Brain microvascular endothelial cell (primary cell): ENCODE results near the gene AZU1.

Experiments used
- DNase-seq: peaks from one replicate; pipeline ENCODE4 v3.0.0-alpha.2; 2020
- H3K27ac ChIP-seq: fragments of 250-450 bp; sonication (Bioruptor Pico); 2 replicates; pipeline ENCODE4 v1.5.1; 2020; ENCODE audit warnings: mild to moderate bottlenecking, moderate library complexity
- H3K27me3 ChIP-seq: fragments of 250-450 bp; sonication (Bioruptor Pico); replicated peaks from 2 replicates; pipeline ENCODE4 v1.5.1; 2020; ENCODE audit warnings: mild to moderate bottlenecking
- H3K36me3 ChIP-seq: fragments of 250-450 bp; sonication (Bioruptor Pico); replicated peaks from 2 replicates; pipeline ENCODE4 v1.5.1; 2020; ENCODE audit warnings: mild to moderate bottlenecking
- H3K4me3 ChIP-seq: 2 replicates; pipeline ENCODE4 v1.5.1; 2011; ENCODE audit warnings: low read depth, mild to moderate bottlenecking, control low read depth, low read length, moderate library complexity
- in situ Hi-C: cut with HindIII; loops from 2 replicates; pipeline ENCODE4 v1.10.0; 2017; ENCODE audit warnings: low sequenced_read_pairs, low pct_ligation_motif_present
- TF ChIP-seq, protein P1 (sequence below): IDR thresholded peaks from 2 replicates; pipeline ENCODE4 v1.5.1; 2011; ENCODE audit warnings: low read depth, mild to moderate bottlenecking, moderate library complexity, low read length, control low read depth, inconsistent platforms; ENCODE audit errors: missing control alignments

The AZU1 gene

DNA sequence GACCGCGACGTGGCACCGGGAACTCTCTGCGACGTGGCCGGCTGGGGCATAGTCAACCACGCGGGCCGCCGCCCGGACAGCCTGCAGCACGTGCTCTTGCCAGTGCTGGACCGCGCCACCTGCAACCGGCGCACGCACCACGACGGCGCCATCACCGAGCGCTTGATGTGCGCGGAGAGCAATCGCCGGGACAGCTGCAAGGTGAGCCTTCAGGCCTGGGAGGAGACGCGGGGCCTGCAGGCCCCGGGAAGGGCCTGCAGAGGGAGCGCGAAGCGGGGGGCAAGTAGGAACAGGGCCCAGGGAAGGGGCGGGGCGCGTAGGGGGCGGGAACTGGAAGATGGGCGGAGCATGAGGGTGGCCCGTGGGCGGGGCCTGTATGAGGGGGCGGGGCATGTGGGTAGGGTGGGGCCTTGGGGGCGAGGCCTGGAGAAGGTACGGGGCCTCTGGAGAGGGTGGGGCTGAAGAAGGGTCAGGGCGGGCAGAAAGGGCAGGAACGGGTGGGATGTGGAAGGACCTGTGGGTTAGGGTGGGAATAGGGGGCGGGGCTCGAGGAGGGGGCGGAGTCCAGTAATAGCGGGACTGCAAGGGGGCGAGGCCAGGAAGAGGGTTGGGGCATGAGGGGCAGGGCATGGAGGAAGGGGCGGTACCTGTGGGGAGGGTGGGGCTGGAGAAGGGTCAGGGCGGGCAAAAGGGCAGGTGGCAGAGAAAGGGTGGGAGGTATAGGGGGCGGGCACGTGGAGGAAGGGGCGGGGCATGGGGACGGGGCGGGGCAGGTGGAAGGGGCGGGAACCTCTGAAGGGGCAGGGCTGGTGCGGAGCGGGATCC is 34.3 kb downstream of the AZU1 start:
- no peak for DNase-seq
- in situ Hi-C loops, result no loop called here
- Histone ChIP-seq H3K36me3 (no peaks in the 10 kb centered on the region), H3K27me3 (peaks cover 4% of the 10 kb centered on the region), H3K4me3 (no peak overlapping the region), H3K27ac (no peak overlapping the region)
- TF ChIP-seq, protein P1, sequence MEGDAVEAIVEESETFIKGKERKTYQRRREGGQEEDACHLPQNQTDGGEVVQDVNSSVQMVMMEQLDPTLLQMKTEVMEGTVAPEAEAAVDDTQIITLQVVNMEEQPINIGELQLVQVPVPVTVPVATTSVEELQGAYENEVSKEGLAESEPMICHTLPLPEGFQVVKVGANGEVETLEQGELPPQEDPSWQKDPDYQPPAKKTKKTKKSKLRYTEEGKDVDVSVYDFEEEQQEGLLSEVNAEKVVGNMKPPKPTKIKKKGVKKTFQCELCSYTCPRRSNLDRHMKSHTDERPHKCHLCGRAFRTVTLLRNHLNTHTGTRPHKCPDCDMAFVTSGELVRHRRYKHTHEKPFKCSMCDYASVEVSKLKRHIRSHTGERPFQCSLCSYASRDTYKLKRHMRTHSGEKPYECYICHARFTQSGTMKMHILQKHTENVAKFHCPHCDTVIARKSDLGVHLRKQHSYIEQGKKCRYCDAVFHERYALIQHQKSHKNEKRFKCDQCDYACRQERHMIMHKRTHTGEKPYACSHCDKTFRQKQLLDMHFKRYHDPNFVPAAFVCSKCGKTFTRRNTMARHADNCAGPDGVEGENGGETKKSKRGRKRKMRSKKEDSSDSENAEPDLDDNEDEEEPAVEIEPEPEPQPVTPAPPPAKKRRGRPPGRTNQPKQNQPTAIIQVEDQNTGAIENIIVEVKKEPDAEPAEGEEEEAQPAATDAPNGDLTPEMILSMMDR, result peak; percentile 12

DNA sequence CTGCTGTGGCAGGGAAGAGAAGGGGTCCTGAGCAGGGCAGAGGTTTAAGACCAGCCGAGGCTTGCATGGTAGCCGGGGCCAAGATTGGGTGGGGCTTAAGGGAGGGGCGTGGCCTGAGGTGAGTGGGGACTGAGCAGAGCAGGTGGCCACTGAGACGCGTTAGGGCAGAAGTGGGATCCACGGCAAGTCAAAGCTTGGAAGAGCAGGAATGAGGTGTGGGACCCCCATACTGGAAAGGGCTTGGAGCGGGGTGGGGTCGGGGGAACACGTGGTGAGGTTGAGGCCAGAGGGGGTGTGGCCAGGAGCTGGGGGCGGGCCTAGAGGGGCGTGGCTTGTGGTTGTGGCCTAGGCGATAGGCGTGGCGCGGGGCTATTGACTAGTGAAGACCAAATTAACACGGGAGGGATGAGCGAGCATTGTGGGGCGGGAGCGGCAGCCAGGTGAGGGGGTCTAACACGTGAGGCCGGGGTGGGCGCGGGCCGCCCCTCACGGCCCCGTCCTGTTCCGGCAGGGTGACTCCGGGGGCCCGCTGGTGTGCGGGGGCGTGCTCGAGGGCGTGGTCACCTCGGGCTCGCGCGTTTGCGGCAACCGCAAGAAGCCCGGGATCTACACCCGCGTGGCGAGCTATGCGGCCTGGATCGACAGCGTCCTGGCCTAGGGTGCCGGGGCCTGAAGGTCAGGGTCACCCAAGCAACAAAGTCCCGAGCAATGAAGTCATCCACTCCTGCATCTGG is 35.1 kb downstream of the AZU1 start:
- Histone ChIP-seq H3K36me3 (peaks cover 3% of the 10 kb centered on the region), H3K27me3 (peaks cover 4% of the 10 kb centered on the region), H3K27ac (no peak overlapping the region), H3K4me3 (no peak overlapping the region)
- peak; percentile 26 for DNase-seq
- in situ Hi-C loops, result no loop called here
- TF ChIP-seq, protein P1, result no peak

DNA sequence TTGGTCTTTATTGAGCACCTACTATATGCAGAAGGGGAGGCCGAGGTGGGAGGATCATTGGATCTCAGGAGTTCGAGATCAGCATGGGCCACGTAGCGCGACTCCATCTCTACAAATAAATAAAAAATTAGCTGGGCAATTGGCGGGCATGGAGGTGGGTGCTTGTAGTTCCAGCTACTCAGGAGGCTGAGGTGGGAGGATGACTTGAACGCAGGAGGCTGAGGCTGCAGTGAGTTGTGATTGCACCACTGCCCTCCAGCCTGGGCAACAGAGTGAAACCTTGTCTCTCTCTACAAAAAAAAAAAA is 35.6 kb downstream of the AZU1 start:
- Histone ChIP-seq H3K27ac (no peak overlapping the region), H3K27me3 (peaks cover 4% of the 10 kb centered on the region), H3K4me3 (no peak overlapping the region), H3K36me3 (peaks cover 8% of the 10 kb centered on the region)
- in situ Hi-C loops, result no loop called here
- no peak for DNase-seq
- TF ChIP-seq, protein P1, result no peak

DNA sequence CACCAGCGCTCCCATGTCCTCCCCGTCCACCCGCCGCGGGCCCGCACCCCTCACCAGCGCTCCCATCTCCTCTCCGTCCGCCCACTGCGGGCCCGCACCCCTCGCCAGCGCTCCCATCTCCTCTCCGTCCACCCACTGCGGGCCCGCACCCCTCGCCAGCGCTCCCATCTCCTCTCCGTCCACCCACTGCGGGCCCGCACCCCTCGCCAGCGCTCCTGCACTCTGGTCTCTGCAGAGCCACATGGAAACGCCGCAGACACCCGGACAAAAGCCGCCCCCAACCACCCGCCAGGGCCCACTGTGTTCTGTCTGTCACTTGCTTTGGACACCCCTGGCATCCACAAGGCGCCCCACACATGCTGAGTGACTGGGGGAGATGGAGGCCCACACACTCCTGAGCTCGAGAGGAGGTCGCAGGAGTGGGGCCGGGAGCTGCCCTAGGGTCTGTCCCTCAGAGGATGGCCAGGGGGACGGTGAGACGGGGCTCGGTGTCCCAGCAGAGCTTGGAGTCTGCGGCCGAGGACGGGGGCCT is 39.2 kb downstream of the AZU1 start:
- peaks cover 25% of the 10 kb centered on the region for H3K36me3 ChIP-seq
- H3K4me3 ChIP-seq, result no peak overlapping the region
- no peak for DNase-seq
- no peaks in the 10 kb centered on the region for H3K27me3 ChIP-seq
- TF ChIP-seq, protein P1, result no peak
- in situ Hi-C loops, result no loop called here
- H3K27ac ChIP-seq, result no peak overlapping the region

DNA sequence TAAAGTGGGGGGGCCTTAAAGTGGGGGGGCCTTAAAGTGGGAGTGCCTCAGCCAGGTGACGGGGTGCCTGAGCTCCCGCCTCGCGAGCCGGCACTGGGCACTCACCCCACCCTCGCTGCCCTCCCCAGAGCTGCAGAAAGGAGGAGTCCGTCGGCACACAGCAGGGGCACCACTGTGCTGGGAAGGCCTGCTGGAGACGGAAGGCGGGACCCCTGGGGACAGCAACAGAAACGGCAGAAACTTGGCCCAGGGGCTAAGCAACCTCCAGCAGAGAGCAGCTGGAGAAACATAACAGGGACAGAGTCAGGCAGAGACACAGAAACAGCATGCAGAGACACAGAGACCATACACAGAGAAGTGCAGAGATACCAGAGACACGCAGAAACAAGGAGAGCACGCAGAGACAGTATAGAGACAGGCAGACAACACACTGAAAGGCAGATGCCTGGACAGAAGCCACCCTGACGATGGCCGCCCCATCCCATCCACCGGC is 39.7 kb downstream of the AZU1 start:
- H3K4me3 ChIP-seq, result no peak overlapping the region
- no peak overlapping the region for H3K27ac ChIP-seq
- TF ChIP-seq, protein P1, result no peak
- no peak for DNase-seq
- H3K36me3 ChIP-seq, result peaks cover 29% of the 10 kb centered on the region
- H3K27me3 ChIP-seq, result no peaks in the 10 kb centered on the region
- in situ Hi-C loops, result no loop called here
